HepG2 (cell line): ENCODE results near the gene SYNGR1. TPM values are rescaled to one million over a fixed set of nuclear protein-coding genes. Genes with fewer than 3 reads are reported as not detected.

ENCODE experiments used
- KDM6A ChIP-seq: IDR thresholded peaks from 2 replicates; pipeline ENCODE4 v1.6.1; 2016; ENCODE audit warnings: low read depth
- MXD4 ChIP-seq: IDR thresholded peaks from 2 replicates; pipeline ENCODE4 v1.6.1; 2016; ENCODE audit warnings: mild to moderate bottlenecking, missing biosample characterization, missing genetic modification reagents
- ZNF644 ChIP-seq: IDR thresholded peaks from 2 replicates; pipeline ENCODE4 v1.6.1; 2016; ENCODE audit warnings: low read depth
- polyA plus RNA-seq, 8 experiments: library from polyadenylated mRNA; depleted of rRNA in 3 of 8; stranded (reverse) in 7 of 8; unstranded in 1 of 8; fragments of >200 nt; fragmentation: Illumina TruSeq in 4 of 8; extraction: Trizol in 4 of 8; gene quantifications; 2 replicates each; pipeline versions ENCODE4 v1.2.1 to v1.2.3, GENCODE V29; 2011 to 2016; ENCODE audit warnings: low read depth in 4 of 8, missing spikeins in 1 of 8, mixed read lengths in 1 of 8; ENCODE audit not compliant: insufficient read depth in 1 of 8
- total RNA-seq, 5 experiments: library from RNA; depleted of rRNA; stranded (reverse); fragments of >200 nt; fragmentation: Illumina TruSeq; extraction: Trizol; gene quantifications; 2 replicates each; pipeline ENCODE4 v1.2.3, GENCODE V29; 2016; ENCODE audit warnings: low read depth in 1 of 5
- TF ChIP-seq, protein P1 (sequence below), 2 experiments: sonication (generic) in 1 of 2; formaldehyde crosslinking in 1 of 2; IDR thresholded peaks; 2 replicates each; pipeline versions ENCODE4 v1.4.0 to v1.6.1; 2016 to 2020; ENCODE audit warnings: borderline replicate concordance in 1 of 2, low read depth in 1 of 2, mild to moderate bottlenecking in 1 of 2, missing genetic modification reagents in 1 of 2
- TF ChIP-seq, protein P2 (sequence below): sonication (generic); formaldehyde crosslinking; IDR thresholded peaks from 2 replicates; pipeline ENCODE4 v1.8.1; 2023; ENCODE audit warnings: missing genetic modification reagents, inconsistent platforms, borderline replicate concordance

SYNGR1 gene
- total and polyA plus RNA-seq, 2 of the 13 experiments (the other 11 are each of a cell fraction or from before 2014, with no cell fraction given): 0.27 to 2.7 TPM

DNA sequence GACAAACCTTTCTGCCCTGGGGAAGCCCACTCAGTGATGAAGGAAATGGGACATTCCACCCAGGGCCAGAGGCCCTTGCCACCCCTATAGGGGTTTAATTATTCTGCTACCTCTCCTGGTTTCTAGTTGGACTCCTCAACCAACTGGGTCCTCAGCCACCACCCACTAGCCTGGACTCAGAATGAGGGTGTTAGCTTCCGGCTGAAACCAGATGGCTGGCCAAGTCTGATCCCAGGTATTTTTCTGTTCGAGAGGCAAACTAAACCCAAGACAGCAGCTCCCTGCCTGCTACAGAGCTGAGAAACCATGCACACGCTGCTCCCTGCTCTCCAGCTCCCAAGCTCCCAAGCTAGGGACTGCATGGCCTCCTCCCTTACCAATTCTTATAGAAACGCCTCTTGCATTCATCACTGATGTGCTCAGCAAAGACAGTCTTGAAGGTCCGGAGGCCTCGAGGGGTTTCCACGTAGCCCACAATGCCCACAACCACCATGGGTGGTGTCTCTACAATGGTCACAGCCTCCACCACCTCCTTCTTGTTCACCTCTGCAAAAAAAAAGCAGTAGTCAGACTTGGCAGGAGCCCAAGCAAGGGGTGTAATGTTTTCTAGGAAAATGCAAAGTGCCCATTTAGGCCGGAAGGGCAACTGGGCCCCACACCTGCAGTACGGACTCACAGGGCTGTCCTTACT lies 32.6 kb upstream of the SYNGR1 start (continued):
- TF ChIP-seq, protein P1, sequence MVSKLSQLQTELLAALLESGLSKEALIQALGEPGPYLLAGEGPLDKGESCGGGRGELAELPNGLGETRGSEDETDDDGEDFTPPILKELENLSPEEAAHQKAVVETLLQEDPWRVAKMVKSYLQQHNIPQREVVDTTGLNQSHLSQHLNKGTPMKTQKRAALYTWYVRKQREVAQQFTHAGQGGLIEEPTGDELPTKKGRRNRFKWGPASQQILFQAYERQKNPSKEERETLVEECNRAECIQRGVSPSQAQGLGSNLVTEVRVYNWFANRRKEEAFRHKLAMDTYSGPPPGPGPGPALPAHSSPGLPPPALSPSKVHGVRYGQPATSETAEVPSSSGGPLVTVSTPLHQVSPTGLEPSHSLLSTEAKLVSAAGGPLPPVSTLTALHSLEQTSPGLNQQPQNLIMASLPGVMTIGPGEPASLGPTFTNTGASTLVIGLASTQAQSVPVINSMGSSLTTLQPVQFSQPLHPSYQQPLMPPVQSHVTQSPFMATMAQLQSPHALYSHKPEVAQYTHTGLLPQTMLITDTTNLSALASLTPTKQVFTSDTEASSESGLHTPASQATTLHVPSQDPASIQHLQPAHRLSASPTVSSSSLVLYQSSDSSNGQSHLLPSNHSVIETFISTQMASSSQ (IDR thresholded peaks at IDR 0.05; ENCODE audit: low read depth): no peak
- TF ChIP-seq, protein P1 (CRISPR knock-in tag; IDR thresholded peaks at IDR 0.05; ENCODE audit: borderline replicate concordance): no peak
- TF ChIP-seq ZNF644 (CRISPR knock-in tag) (no peak), KDM6A (CRISPR knock-in tag) (no peak), MXD4 (no peak)
- TF ChIP-seq, protein P2, sequence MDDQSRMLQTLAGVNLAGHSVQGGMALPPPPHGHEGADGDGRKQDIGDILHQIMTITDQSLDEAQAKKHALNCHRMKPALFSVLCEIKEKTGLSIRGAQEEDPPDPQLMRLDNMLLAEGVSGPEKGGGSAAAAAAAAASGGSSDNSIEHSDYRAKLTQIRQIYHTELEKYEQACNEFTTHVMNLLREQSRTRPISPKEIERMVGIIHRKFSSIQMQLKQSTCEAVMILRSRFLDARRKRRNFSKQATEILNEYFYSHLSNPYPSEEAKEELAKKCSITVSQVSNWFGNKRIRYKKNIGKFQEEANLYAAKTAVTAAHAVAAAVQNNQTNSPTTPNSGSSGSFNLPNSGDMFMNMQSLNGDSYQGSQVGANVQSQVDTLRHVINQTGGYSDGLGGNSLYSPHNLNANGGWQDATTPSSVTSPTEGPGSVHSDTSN (CRISPR knock-in tag): no peak
